HG02870 (cell line): ENCODE results near the gene IFT20.
"Not testable (repeated sequence)": the region's sequence is repeated elsewhere in the genome, so short reads cannot be mapped to it uniquely, and the experiment has no call there.

ENCODE experiments used
- ATAC-seq: cut with Tn5 transposase; IDR thresholded peaks from one replicate; pipeline ENCODE4 v1.9.1; 2021; ENCODE audit warnings: mild to moderate bottlenecking, moderate library complexity; ENCODE audit not compliant: unreplicated experiment

The IFT20 gene

GRCh38 chr17:28364665-28365363, 29.5 kb upstream of the IFT20 start, which contains the start of gene SEBOX:
Gene SEBOX, minus strand, starts transcription at chr17:28365199. Its CDS starts 48 bp downstream, at chr17:28365151.
- ATAC-seq = no peak

GRCh38 chr17:28363776-28364650, 28.7 kb upstream of the IFT20 start:
- no peak for ATAC-seq

GRCh38 chr17:28363186-28363585, 27.9 kb upstream of the IFT20 start:
- ATAC-seq = no peak

GRCh38 chr17:28357901-28358197, 22.6 kb upstream of the IFT20 start:
- no peak for ATAC-seq

- peak; percentile 93 for ATAC-seq
Measured at GRCh38 chr17:28357061-28357900, 22.0 kb upstream of the IFT20 start, which contains the start of gene POLDIP2. Gene POLDIP2, minus strand, starts transcription at chr17:28357527. Its CDS starts 79 bp downstream, at chr17:28357448.

- ATAC-seq = no peak
Measured at GRCh38 chr17:28350271-28350670, 15.0 kb upstream of the IFT20 start.

- no peak for ATAC-seq
Measured at GRCh38 chr17:28348979-28349378, 13.7 kb upstream of the IFT20 start.

GRCh38 chr17:28347261-28347891, 12.1 kb upstream of the IFT20 start:
- no peak for ATAC-seq

GRCh38 chr17:28346746-28347246, 11.5 kb upstream of the IFT20 start:
- ATAC-seq = no peak

- no peak for ATAC-seq
Measured at GRCh38 chr17:28346199-28346580, 10.9 kb upstream of the IFT20 start.

- no peak for ATAC-seq
Measured at GRCh38 chr17:28345419-28346198, 10.3 kb upstream of the IFT20 start.

- no peak for ATAC-seq
Measured at GRCh38 chr17:28344435-28344901, 9.2 kb upstream of the IFT20 start.

GRCh38 chr17:28344011-28344410, 8.7 kb upstream of the IFT20 start:
- no peak for ATAC-seq

- ATAC-seq = no peak
Measured at GRCh38 chr17:28343491-28343932, 8.2 kb upstream of the IFT20 start.

GRCh38 chr17:28342313-28342712, 7.0 kb upstream of the IFT20 start:
- no peak for ATAC-seq

GRCh38 chr17:28341516-28341915, 6.2 kb upstream of the IFT20 start:
- ATAC-seq = no peak

- no peak for ATAC-seq
Measured at GRCh38 chr17:28340374-28340773, 5.1 kb upstream of the IFT20 start.

- no peak for ATAC-seq
Measured at GRCh38 chr17:28339431-28339830, 4.2 kb upstream of the IFT20 start.

- ATAC-seq = not testable (repeated sequence)
Measured at GRCh38 chr17:28338769-28339212, 3.5 kb upstream of the IFT20 start.
